GM12878 (cell line): Measurements from ENCODE around the gene DGKI. TPM values are rescaled to one million over a fixed set of nuclear protein-coding genes. Genes with fewer than 3 reads are reported as not detected.
A peak's percentile ranks its signal among the peaks of the same experiment; 100 is the strongest.

Experiments used
- ATAC-seq: fragments of 200-7000 bp; cut with Tn5 transposase; 3 replicates; pipeline ENCODE4 v1.9.1; 2020; ENCODE audit warnings: mild to moderate bottlenecking, moderate library complexity
- BruUV-seq: library from RNA; stranded (reverse); fragments of 400-500 nt; replicated peaks from 2 replicates; lab custom pipeline; 2021; lab: Mats Ljungman, UMichigan
- CTCF ChIA-PET: fragments of 300-600 bp; sonication (Branson Sonifier 250); formaldehyde crosslinking; extraction: SDS; loops from one replicate; lab custom pipeline; 2021; ENCODE audit warnings: inconsistent platforms; lab: Yijun Ruan, JAX
- POLR2A ChIA-PET: fragments of 350-600 bp; formaldehyde crosslinking; extraction: SDS; loops from one replicate; lab custom pipeline; 2021; ENCODE audit warnings: inconsistent platforms; lab: Charles Lee
- RAD21 ChIA-PET: fragments of 300-600 bp; sonication (Branson Sonifier 250); formaldehyde crosslinking; loops from one replicate; lab custom pipeline; 2023; ENCODE audit warnings: antibody characterized with exemption; ENCODE audit not compliant: unreplicated experiment; lab: Charles Lee
- SMC1A ChIA-PET: fragments of 300-600 bp; sonication (Branson Sonifier 250); formaldehyde crosslinking; loops from one replicate; lab custom pipeline; 2023; ENCODE audit not compliant: unreplicated experiment, uncharacterized antibody; lab: Charles Lee
- DNase-seq: peaks from one replicate; pipeline ENCODE4 v3.0.0-alpha.2; 2011; ENCODE audit warnings: low read depth, low spot score
- FAIRE-seq: peaks from 3 replicates; lab custom pipeline; 2011; peaks lifted over from hg19 to GRCh38; lab: Jason Lieb, UNC
- H2AFZ ChIP-seq: 2 replicates; pipeline ENCODE4 v1.6.0; 2011; ENCODE audit warnings: low read depth, low read length, control low read depth; ENCODE audit not compliant: control insufficient read depth
- H3K27ac ChIP-seq: 2 replicates; pipeline ENCODE4 v1.5.1; 2011; ENCODE audit warnings: control low read depth; ENCODE audit not compliant: control insufficient read depth, insufficient read depth
- H3K27me3 ChIP-seq, 2 experiments: replicated peaks in 1 of 2; 2 replicates each; pipeline versions ENCODE4 v1.6.0 to v1.6.1; 2011; ENCODE audit warnings: low read length in 1 of 2; ENCODE audit not compliant: control insufficient read depth in 2 of 2, insufficient read depth in 2 of 2
- H3K36me3 ChIP-seq, 2 experiments: 2 replicates each; pipeline ENCODE4 v1.5.1; 2011; ENCODE audit warnings: low read length in 1 of 2; ENCODE audit not compliant: control insufficient read depth in 2 of 2, insufficient read depth in 2 of 2
- H3K4me1 ChIP-seq: 2 replicates; pipeline ENCODE4 v1.6.1; 2011; ENCODE audit warnings: mild to moderate bottlenecking, low read length, moderate library complexity, mixed read lengths; ENCODE audit not compliant: control insufficient read depth, insufficient read depth
- H3K4me2 ChIP-seq: 2 replicates; pipeline ENCODE4 v1.6.0; 2011; ENCODE audit warnings: control low read depth; ENCODE audit not compliant: control insufficient read depth, insufficient read depth
- H3K4me3 ChIP-seq: fragments of 200-600 bp; sonication (generic); 2 replicates; pipeline ENCODE4 v1.5.1; 2016
- H3K79me2 ChIP-seq: 2 replicates; pipeline ENCODE4 v1.6.0; 2011; ENCODE audit warnings: low read length; ENCODE audit not compliant: control insufficient read depth, insufficient read depth
- H3K9ac ChIP-seq: 2 replicates; pipeline ENCODE4 v1.8.0; 2011; ENCODE audit warnings: low read length, control low read depth, mixed read lengths; ENCODE audit not compliant: control insufficient read depth, insufficient read depth
- H3K9me3 ChIP-seq: replicated peaks from 3 replicates; pipeline ENCODE4 v1.5.1; 2011; ENCODE audit warnings: mild to moderate bottlenecking, low read length; ENCODE audit not compliant: control insufficient read depth, insufficient read depth
- H4K20me1 ChIP-seq: 2 replicates; pipeline ENCODE4 v1.6.0; 2011; ENCODE audit not compliant: control insufficient read depth, insufficient read depth
- BCL11A ChIP-seq: IDR thresholded peaks from 2 replicates; pipeline ENCODE4 v1.6.1; 2011; ENCODE audit warnings: low read depth, low read length
- BCL3 ChIP-seq: IDR thresholded peaks from 2 replicates; pipeline ENCODE4 v1.6.1; 2011; ENCODE audit warnings: borderline replicate concordance, low read depth, mild to moderate bottlenecking, moderate library complexity, low read length; ENCODE audit not compliant: insufficient read depth, poor library complexity, severe bottlenecking
- CBX5 ChIP-seq: sonication (generic); IDR thresholded peaks from 2 replicates; pipeline ENCODE4 v1.6.1; 2016; ENCODE audit warnings: low read depth, moderate library complexity, mild to moderate bottlenecking, inconsistent platforms
- DPF2 ChIP-seq: fragments of 450-650 bp; IDR thresholded peaks from 2 replicates; pipeline ENCODE4 v1.6.1; 2017; ENCODE audit warnings: mild to moderate bottlenecking
- ESRRA ChIP-seq: IDR thresholded peaks from 2 replicates; pipeline ENCODE4 v1.6.1; 2012; ENCODE audit warnings: mild to moderate bottlenecking, low read length, improper control_type of control experiment
- FOS ChIP-seq: IDR thresholded peaks from 3 replicates; pipeline ENCODE4 v1.6.1; 2011; ENCODE audit warnings: borderline replicate concordance; ENCODE audit not compliant: insufficient read length; ENCODE audit errors: extremely low read depth
- GATAD2B ChIP-seq: fragments of 450-650 bp; conservative IDR thresholded peaks from 2 replicates; pipeline ENCODE4 v1.6.1; 2017; ENCODE audit warnings: low read depth, mild to moderate bottlenecking, moderate library complexity
- KDM1A ChIP-seq: fragments of 200-600 bp; sonication (generic); IDR thresholded peaks from 2 replicates; pipeline ENCODE4 v1.6.1; 2016; ENCODE audit warnings: borderline replicate concordance
- MTA2 ChIP-seq: fragments of 450-650 bp; IDR thresholded peaks from 2 replicates; pipeline ENCODE4 v1.6.1; 2016; ENCODE audit warnings: low read depth, mild to moderate bottlenecking, moderate library complexity
- NR2F1 ChIP-seq: fragments of 450-650 bp; conservative IDR thresholded peaks from 2 replicates; pipeline ENCODE4 v1.6.1; 2017; ENCODE audit warnings: mild to moderate bottlenecking
- NRF1 ChIP-seq: conservative IDR thresholded peaks from 2 replicates; pipeline ENCODE4 v1.6.1; 2011; ENCODE audit warnings: mild to moderate bottlenecking, low read depth, low read length, improper control_type of control experiment
- RBBP5 ChIP-seq: fragments of 200-600 bp; sonication (generic); conservative IDR thresholded peaks from 2 replicates; pipeline ENCODE4 v1.6.1; 2016
- RELA ChIP-seq: fragments of 450-650 bp; IDR thresholded peaks from 2 replicates; pipeline ENCODE4 v1.8.0; 2014; ENCODE audit warnings: borderline replicate concordance; ENCODE audit not compliant: partially characterized antibody
- RFX5 ChIP-seq: IDR thresholded peaks from 2 replicates; pipeline ENCODE4 v1.6.1; 2011; ENCODE audit warnings: low read depth, low read length, improper control_type of control experiment
- SIN3A ChIP-seq: IDR thresholded peaks from 2 replicates; pipeline ENCODE4 v1.6.1; 2012; ENCODE audit warnings: low read depth, low read length, improper control_type of control experiment
- SIX5 ChIP-seq: IDR thresholded peaks from 2 replicates; pipeline ENCODE4 v1.6.1; 2011; ENCODE audit warnings: mild to moderate bottlenecking, low read depth, low read length, moderate library complexity; ENCODE audit not compliant: severe bottlenecking
- SREBF1 ChIP-seq: IDR thresholded peaks from 2 replicates; pipeline ENCODE4 v1.6.1; 2012; ENCODE audit warnings: mild to moderate bottlenecking, low read length
- TCF12 ChIP-seq: IDR thresholded peaks from 2 replicates; pipeline ENCODE4 v1.6.1; 2011; ENCODE audit warnings: low read depth, mild to moderate bottlenecking, low read length
- ZBED1 ChIP-seq: IDR thresholded peaks from 2 replicates; pipeline ENCODE4 v1.6.1; 2016; ENCODE audit warnings: borderline replicate concordance
- ZNF217 ChIP-seq: fragments of 450-650 bp; IDR thresholded peaks from 2 replicates; pipeline ENCODE4 v1.6.1; 2017; ENCODE audit warnings: antibody characterized with exemption, mild to moderate bottlenecking
- WGBS: methylation state at CpG from one replicate; pipeline ENCODE4 v1.1.6; 2016; ENCODE audit warnings: low lambda C conversion rate; ENCODE audit not compliant: insufficient replicate concordance, insufficient coverage; ENCODE audit errors: missing lambda C conversion rate; 5-methylcytosine and 5-hydroxymethylcytosine counted together
- in situ Hi-C: fragments of 300-500 bp; cut with MboI; formaldehyde crosslinking; loops from 9 replicates; pipeline ENCODE4 v1.14.3; 2018; ENCODE audit warnings: mixed read lengths
- intact Hi-C: fragments of 100-400 bp; cut with micrococcal nuclease; formaldehyde crosslinking; loops from one replicate; pipeline ENCODE4 v1.14.2; 2022; ENCODE audit not compliant: unreplicated experiment
- polyA plus RNA-seq, 11 experiments: library from polyadenylated mRNA; depleted of rRNA in 4 of 11; unstranded in 6 of 11; stranded (reverse) in 5 of 11; fragments of >200 nt; fragmentation: Nextera tagmentation in 4 of 11; fragmentation: Illumina TruSeq in 1 of 11; extraction: Ambion mirVana in 4 of 11; extraction: Trizol in 1 of 11; gene quantifications; 1 replicate in 1 of 11; 2 replicates in 10 of 11; pipeline versions ENCODE4 v1.2.1 to v1.2.3, GENCODE V29; 2011 to 2016; ENCODE audit warnings: inconsistent platforms in 2 of 11, missing spikeins in 2 of 11, low read depth in 1 of 11
- total RNA-seq, 4 experiments: library from RNA; depleted of rRNA in 3 of 4; stranded (reverse); fragments of >200 nt in 3 of 4; fragmentation: Illumina TruSeq in 1 of 4; extraction: Trizol in 1 of 4; gene quantifications; 2 replicates each; pipeline versions ENCODE4 v1.2.1 to v1.2.3, GENCODE V29; 2013 to 2021
- TF ChIP-seq, protein P1 (sequence below): fragments of 150-350 bp; IDR thresholded peaks from 2 replicates; pipeline ENCODE4 v1.6.1; 2014; ENCODE audit warnings: mild to moderate bottlenecking, low read depth, low read length
- TF ChIP-seq, protein P2 (sequence below): IDR thresholded peaks from 2 replicates; pipeline ENCODE4 v1.6.1; 2012; ENCODE audit warnings: low read depth, low read length, improper control_type of control experiment

DGKI gene
- total and polyA plus RNA-seq, 10 of the 15 experiments (the other 5 are each of a cell fraction or from before 2014, with no cell fraction given) = 10.4 to 37.1 (median 22.1) TPM

- peak; percentile 72 for ATAC-seq
- no peaks in the 10 kb centered on the region; the same call in 1 of the 2 replicates for H3K4me1 ChIP-seq
- H3K36me3 ChIP-seq = no peaks in the 10 kb centered on the region
- peak; percentile 27 for DNase-seq
- in situ Hi-C loops = no loop called here
- peak overlapping the region; percentile 7 for H2AFZ ChIP-seq
- no peaks in the 10 kb centered on the region for H3K79me2 ChIP-seq
- 15% methylated on average over 11 of the region's 11 CpGs for WGBS
- RAD21 ChIA-PET = interaction anchor here (0.6 to 6.9 kb wide), 23 partner anchors 9 to 207 kb away, joined by 3 to 72 read pairs (median 5); no protein-coding TSS in a partner anchor
- SMC1A ChIA-PET = interaction anchor here (0.7 to 5.5 kb wide), 34 partner anchors 12 to 386 kb away, joined by 3 to 94 read pairs (median 8); no protein-coding TSS in a partner anchor
- H3K4me3 ChIP-seq = no peak overlapping the region
- POLR2A ChIA-PET = interaction anchor here (0.6 to 5.7 kb wide), 18 partner anchors 12 to 560 kb away, joined by 3 to 34 read pairs (median 4); no protein-coding TSS in a partner anchor
- BruUV-seq = no TSS peak
- no peaks in the 10 kb centered on the region for H3K9me3 ChIP-seq
- H3K9ac ChIP-seq = no peak overlapping the region
- H3K27ac ChIP-seq = no peak overlapping the region
- CTCF ChIA-PET = interaction anchor here (0.7 to 3.6 kb wide), 13 partner anchors 10 to 250 kb away, joined by 3 to 21 read pairs (median 3); no protein-coding TSS in a partner anchor
- no peak for FAIRE-seq
- H4K20me1 ChIP-seq = no peaks in the 10 kb centered on the region
- no peaks in the 10 kb centered on the region; a peak in 1 of 4 replicates for H3K27me3 ChIP-seq
- intact Hi-C loops = loop anchor here (5.0 kb wide), 1 partner anchor 143 kb away; no protein-coding TSS in a partner anchor
- peak overlapping the region; percentile 7; the same call in 1 of the 2 replicates for H3K4me2 ChIP-seq
- TF ChIP-seq NR2F1 (peak; percentile 96), DPF2 (peak; percentile 96), MTA2 (peak; percentile 96), SREBF1 (no peak), FOS (no peak), ESRRA (no peak), RELA (no peak), SIX5 (no peak), ZBED1 (peak; percentile 66; the same call in 1 of the 2 replicates), NRF1 (no peak), BCL3 (no peak), TCF12 (0 out of 2 replicates have a peak, but pooled peaks have one; percentile 29), ZNF217 (0 out of 2 replicates have a peak, but pooled peaks have one; percentile 22), RFX5 (no peak), CBX5 (no peak), SIN3A (peak; percentile 70; the same call in 1 of the 2 replicates), RBBP5 (no peak), BCL11A (peak; percentile 74; the same call in 1 of the 2 replicates), KDM1A (no peak), GATAD2B (peak; percentile 88; the same call in 1 of the 2 replicates)
- TF ChIP-seq, protein P1, sequence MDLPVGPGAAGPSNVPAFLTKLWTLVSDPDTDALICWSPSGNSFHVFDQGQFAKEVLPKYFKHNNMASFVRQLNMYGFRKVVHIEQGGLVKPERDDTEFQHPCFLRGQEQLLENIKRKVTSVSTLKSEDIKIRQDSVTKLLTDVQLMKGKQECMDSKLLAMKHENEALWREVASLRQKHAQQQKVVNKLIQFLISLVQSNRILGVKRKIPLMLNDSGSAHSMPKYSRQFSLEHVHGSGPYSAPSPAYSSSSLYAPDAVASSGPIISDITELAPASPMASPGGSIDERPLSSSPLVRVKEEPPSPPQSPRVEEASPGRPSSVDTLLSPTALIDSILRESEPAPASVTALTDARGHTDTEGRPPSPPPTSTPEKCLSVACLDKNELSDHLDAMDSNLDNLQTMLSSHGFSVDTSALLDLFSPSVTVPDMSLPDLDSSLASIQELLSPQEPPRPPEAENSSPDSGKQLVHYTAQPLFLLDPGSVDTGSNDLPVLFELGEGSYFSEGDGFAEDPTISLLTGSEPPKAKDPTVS = no peak
- TF ChIP-seq, protein P2, sequence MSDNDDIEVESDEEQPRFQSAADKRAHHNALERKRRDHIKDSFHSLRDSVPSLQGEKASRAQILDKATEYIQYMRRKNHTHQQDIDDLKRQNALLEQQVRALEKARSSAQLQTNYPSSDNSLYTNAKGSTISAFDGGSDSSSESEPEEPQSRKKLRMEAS = no peak
Observed at GRCh38 chr7:137753948-137754851, 92.6 kb downstream of the DGKI start.
